Lower leg skin (tissue), 4 donors: ENCODE data around the gene STOML1. TPM values are rescaled to one million over a fixed set of nuclear protein-coding genes. Genes with fewer than 3 reads are reported as not detected.

Source experiments
- DNase-seq, 2 donors: peaks; one replicate each; pipeline ENCODE4 v3.0.0-alpha.2; 2019; ENCODE audit warnings: low spot score in 2 of 2
- H3K4me3 ChIP-seq: fragments of 200-600 bp; sonication (generic); 2 replicates; pipeline ENCODE4 v1.5.1; 2017; ENCODE audit warnings: mild to moderate bottlenecking, low read depth; ENCODE audit not compliant: poor library complexity, severe bottlenecking
- CTCF ChIP-seq, 3 donors: fragments of 450-650 bp; IDR thresholded peaks; one replicate each; pipeline ENCODE4 v1.5.1; 2016; ENCODE audit warnings: antibody characterized with exemption in 3 of 3, mild to moderate bottlenecking in 3 of 3, moderate library complexity in 2 of 3
- POLR2A ChIP-seq, 2 donors: fragments of 450-650 bp; IDR thresholded peaks; one replicate each; pipeline ENCODE4 v1.6.1; 2016 to 2017; ENCODE audit warnings: antibody characterized with exemption in 2 of 2, mild to moderate bottlenecking in 1 of 2, moderate library complexity in 1 of 2
- WGBS, 2 donors: methylation state at CpG; one replicate each; pipeline ENCODE4 v1.1.5; 2018; 5-methylcytosine and 5-hydroxymethylcytosine counted together
- intact Hi-C: fragments of 100-400 bp; cut with DNase I; formaldehyde crosslinking; loops from one replicate; pipeline ENCODE4 v1.15.0; 2023; ENCODE audit warnings: low total_unique reads
- total RNA-seq, 4 donors: library from RNA; depleted of rRNA; stranded (reverse); fragments of >200 nt; gene quantifications; one replicate each; pipeline ENCODE4 v1.1.0, GENCODE V29; 2016

The STOML1 gene
- total RNA-seq, 4 donors from 2014 or later = 14.4 to 24.6 (median 23.9) TPM

GRCh38 chr15:73987681-73988444, 4.2 kb downstream of the STOML1 start:
- intact Hi-C loops = no loop called here
- peak in 1 of 2 donors; percentile 49 for DNase-seq
- TF ChIP-seq POLR2A (IDR thresholded peaks at IDR 0.05) (no peak), CTCF (IDR thresholded peaks at IDR 0.05) (no peak)
- H3K4me3 ChIP-seq = no peak overlapping the region
- 46 to 58% methylated on average over 9 of the region's 9 CpGs for WGBS, 2 donors

GRCh38 chr15:73987250-73987649, 4.8 kb downstream of the STOML1 start:
- H3K4me3 ChIP-seq = no peak overlapping the region
- intact Hi-C loops = no loop called here
- no peak for DNase-seq
- WGBS, 2 donors = 76 to 84% methylated on average over 4 of the region's 4 CpGs
- TF ChIP-seq POLR2A (IDR thresholded peaks at IDR 0.05) (no peak), CTCF (IDR thresholded peaks at IDR 0.05) (no peak)

- 95 to 96% methylated on average over 1 of the region's 1 CpG for WGBS, 2 donors
- no peak overlapping the region for H3K4me3 ChIP-seq
- TF ChIP-seq CTCF (IDR thresholded peaks at IDR 0.05) (no peak), POLR2A (IDR thresholded peaks at IDR 0.05) (no peak)
- no peak for DNase-seq
- intact Hi-C loops = no loop called here
Measured at GRCh38 chr15:73986776-73987056, 5.4 kb downstream of the STOML1 start.

GRCh38 chr15:73986055-73986775, 5.9 kb downstream of the STOML1 start:
- 56 to 65% methylated on average over 7 of the region's 7 CpGs for WGBS, 2 donors
- DNase-seq = peak in 1 of 2 donors; percentile 80
- intact Hi-C loops = no loop called here
- H3K4me3 ChIP-seq = no peak overlapping the region
- TF ChIP-seq POLR2A (IDR thresholded peaks at IDR 0.05) (no peak), CTCF (IDR thresholded peaks at IDR 0.05) (no peak)

GRCh38 chr15:73985101-73985873, 6.8 kb downstream of the STOML1 start:
- WGBS, 2 donors = 85 to 91% methylated on average over 10 to 13 of the region's 13 CpGs
- TF ChIP-seq POLR2A (IDR thresholded peaks at IDR 0.05) (no peak), CTCF (IDR thresholded peaks at IDR 0.05) (no peak)
- peak in 1 of 2 donors; percentile 78 for DNase-seq
- intact Hi-C loops = no loop called here
- no peak overlapping the region for H3K4me3 ChIP-seq
